HepG2 (cell line): ENCODE data around the gene APOA1. TPM values are rescaled to one million over a fixed set of nuclear protein-coding genes. Genes with fewer than 3 reads are reported as not detected.

ENCODE experiments used
- ATAC-seq: fragments of 200-7000 bp; cut with Tn5 transposase; 3 replicates; pipeline ENCODE4 v1.9.1; 2020; ENCODE audit warnings: mild to moderate bottlenecking, moderate library complexity
- BruUV-seq: library from RNA; stranded (reverse); fragments of 400-500 nt; replicated peaks from 2 replicates; lab custom pipeline; 2021; lab: Mats Ljungman, UMichigan
- CTCF ChIA-PET: fragments of 300-600 bp; formaldehyde crosslinking; extraction: SDS; loops from one replicate; lab custom pipeline; 2021; ENCODE audit warnings: low total read pairs, inconsistent platforms, low intra/inter-chr PET ratio; lab: Yijun Ruan, JAX
- POLR2A ChIA-PET: fragments of 350-600 bp; sonication (Branson Sonifier 250); formaldehyde crosslinking; loops from one replicate; lab custom pipeline; 2020; ENCODE audit warnings: antibody characterized with exemption, inconsistent platforms; lab: Yijun Ruan, JAX
- DNase-seq: peaks from one replicate; pipeline ENCODE4 v3.0.0-alpha.2; 2015; ENCODE audit warnings: low spot score
- FAIRE-seq: peaks from 3 replicates; lab custom pipeline; 2011; peaks lifted over from hg19 to GRCh38; lab: Jason Lieb, UNC
- H2AFZ ChIP-seq: one replicate; pipeline ENCODE4 v1.6.1; 2011; ENCODE audit warnings: low read length, inconsistent platforms
- H3K27ac ChIP-seq: fragments of 300-600 bp; 3 replicates; pipeline ENCODE4 v1.8.0; 2011; ENCODE audit warnings: mixed run types, mild to moderate bottlenecking, mixed read lengths, low read length, inconsistent platforms; ENCODE audit not compliant: insufficient read depth; ENCODE audit errors: extremely low read length
- H3K27me3 ChIP-seq, 2 experiments: fragments of 200-600 bp in 1 of 2; 2 replicates in 1 of 2; 3 replicates in 1 of 2; pipeline versions ENCODE4 v1.6.0 to v1.8.0; 2011; ENCODE audit warnings: low read length in 2 of 2, mild to moderate bottlenecking in 2 of 2, moderate library complexity in 2 of 2, inconsistent platforms in 1 of 2; ENCODE audit not compliant: insufficient read depth in 2 of 2, control insufficient read depth in 1 of 2
- H3K36me3 ChIP-seq, 2 experiments: fragments of 200-600 bp in 1 of 2; replicated peaks in 1 of 2; 2 replicates in 1 of 2; 3 replicates in 1 of 2; pipeline versions ENCODE4 v1.5.1 to v1.8.0; 2011; ENCODE audit warnings: low read length in 2 of 2, inconsistent platforms in 1 of 2; ENCODE audit not compliant: insufficient read depth in 2 of 2, control insufficient read depth in 1 of 2
- H3K4me1 ChIP-seq: 2 replicates; pipeline ENCODE4 v1.5.1; 2012; ENCODE audit warnings: low read length, inconsistent platforms; ENCODE audit not compliant: insufficient read depth
- H3K4me2 ChIP-seq: 2 replicates; pipeline ENCODE4 v1.6.0; 2011; ENCODE audit warnings: low read depth, low read length, inconsistent platforms
- H3K4me3 ChIP-seq, 3 experiments: fragments of 200-600 bp in 1 of 3; sonication (generic), shearing (Covaris generic) in 1 of 3; replicated peaks in 1 of 3; 2 replicates each; pipeline ENCODE4 v1.5.1; 2011 to 2016; ENCODE audit warnings: low read length in 3 of 3, inconsistent platforms in 2 of 3, low read depth in 2 of 3, mild to moderate bottlenecking in 2 of 3, control low read depth in 1 of 3, mixed read lengths in 1 of 3; ENCODE audit not compliant: insufficient read depth in 1 of 3
- H3K79me2 ChIP-seq: one replicate; pipeline ENCODE4 v1.6.1; 2011; ENCODE audit warnings: low read length, inconsistent platforms; ENCODE audit not compliant: insufficient read depth
- H3K9ac ChIP-seq: 2 replicates; pipeline ENCODE4 v1.6.0; 2011; ENCODE audit warnings: mild to moderate bottlenecking, low read depth, low read length, inconsistent platforms; ENCODE audit not compliant: insufficient read depth
- H3K9me3 ChIP-seq: 2 replicates; pipeline ENCODE4 v1.5.1; 2012; ENCODE audit warnings: mild to moderate bottlenecking, low read length
- H4K20me1 ChIP-seq: 2 replicates; pipeline ENCODE4 v1.6.0; 2011; ENCODE audit warnings: inconsistent platforms, mild to moderate bottlenecking, low read length, moderate library complexity; ENCODE audit not compliant: insufficient read depth
- ATF3 ChIP-seq: sonication (generic); formaldehyde crosslinking; IDR thresholded peaks from 2 replicates; pipeline ENCODE4 v1.4.0; 2020; ENCODE audit warnings: missing genetic modification reagents
- ATF7-NPFF ChIP-seq: sonication (generic); formaldehyde crosslinking; IDR thresholded peaks from 2 replicates; pipeline ENCODE4 v1.8.1; 2023; ENCODE audit warnings: mild to moderate bottlenecking, low read depth, missing genetic modification reagents, moderate library complexity
- EED ChIP-seq: sonication (generic); formaldehyde crosslinking; IDR thresholded peaks from 2 replicates; pipeline ENCODE4 v1.5.0; 2020; ENCODE audit warnings: mild to moderate bottlenecking, missing genetic modification reagents
- KLF11 ChIP-seq: IDR thresholded peaks from 2 replicates; pipeline ENCODE4 v1.6.1; 2016; ENCODE audit warnings: missing compliant biosample characterization
- KMT2A ChIP-seq: sonication (generic); formaldehyde crosslinking; IDR thresholded peaks from 2 replicates; pipeline ENCODE4 v1.4.0; 2020; ENCODE audit warnings: missing genetic modification reagents
- MAFF ChIP-seq: IDR thresholded peaks from 2 replicates; pipeline ENCODE4 v1.6.1; 2011; ENCODE audit warnings: low read depth, low read length, improper control_type of control experiment
- MAFK ChIP-seq, 2 experiments: IDR thresholded peaks in 1 of 2; conservative IDR thresholded peaks in 1 of 2; 2 replicates each; pipeline ENCODE4 v1.6.1; 2011; ENCODE audit warnings: improper control_type of control experiment in 2 of 2, low read length in 2 of 2
- MIER3 ChIP-seq: IDR thresholded peaks from 2 replicates; pipeline ENCODE4 v1.6.1; 2016; ENCODE audit warnings: missing compliant biosample characterization, borderline replicate concordance
- MXD4 ChIP-seq: IDR thresholded peaks from 2 replicates; pipeline ENCODE4 v1.6.1; 2016; ENCODE audit warnings: mild to moderate bottlenecking, missing biosample characterization, missing genetic modification reagents
- NAIF1 ChIP-seq: sonication (generic); formaldehyde crosslinking; IDR thresholded peaks from 2 replicates; pipeline ENCODE4 v1.5.0; 2020; ENCODE audit warnings: mild to moderate bottlenecking, missing genetic modification reagents, borderline replicate concordance
- NRL ChIP-seq: sonication (generic); formaldehyde crosslinking; IDR thresholded peaks from 2 replicates; pipeline ENCODE4 v1.5.0; 2020; ENCODE audit warnings: missing genetic modification reagents, mild to moderate bottlenecking, moderate library complexity, borderline replicate concordance
- PHF8 ChIP-seq: sonication (generic); formaldehyde crosslinking; IDR thresholded peaks from 2 replicates; pipeline ENCODE4 v1.5.0; 2020; ENCODE audit warnings: missing genetic modification reagents
- RFXAP ChIP-seq: sonication (generic); formaldehyde crosslinking; IDR thresholded peaks from 2 replicates; pipeline ENCODE4 v1.4.0; 2020; ENCODE audit warnings: missing genetic modification reagents, borderline replicate concordance
- SOX6 ChIP-seq, 2 experiments: fragments of 450-650 bp in 1 of 2; sonication (generic) in 1 of 2; formaldehyde crosslinking in 1 of 2; IDR thresholded peaks; 2 replicates each; pipeline versions ENCODE4 v1.4.0 to v1.6.1; 2017 to 2020; ENCODE audit warnings: antibody characterized with exemption in 1 of 2, mild to moderate bottlenecking in 1 of 2, missing genetic modification reagents in 1 of 2
- TSC22D2 ChIP-seq: sonication (generic); formaldehyde crosslinking; IDR thresholded peaks from 2 replicates; pipeline ENCODE4 v1.5.1; 2020; ENCODE audit warnings: missing genetic modification reagents, mild to moderate bottlenecking, borderline replicate concordance
- ZFP90 ChIP-seq: sonication (generic); formaldehyde crosslinking; IDR thresholded peaks from 2 replicates; pipeline ENCODE4 v1.8.0; 2022; ENCODE audit warnings: missing genetic modification reagents, mild to moderate bottlenecking, inconsistent platforms, borderline replicate concordance
- ZNF33A ChIP-seq: sonication (generic); formaldehyde crosslinking; IDR thresholded peaks from 2 replicates; pipeline ENCODE4 v1.5.1; 2020; ENCODE audit warnings: missing genetic modification reagents, mild to moderate bottlenecking, moderate library complexity, borderline replicate concordance
- ZNF354B ChIP-seq: sonication (generic); formaldehyde crosslinking; IDR thresholded peaks from 2 replicates; pipeline ENCODE4 v1.8.0; 2022; ENCODE audit warnings: mild to moderate bottlenecking, missing genetic modification reagents
- ZNF572 ChIP-seq: sonication (generic); formaldehyde crosslinking; IDR thresholded peaks from 2 replicates; pipeline ENCODE4 v1.5.1; 2020; ENCODE audit warnings: mild to moderate bottlenecking, missing genetic modification reagents
- ZNF589 ChIP-seq: sonication (generic); formaldehyde crosslinking; conservative IDR thresholded peaks from 2 replicates; pipeline ENCODE4 v1.8.0; 2022; ENCODE audit warnings: mild to moderate bottlenecking, moderate library complexity, missing genetic modification reagents
- ZNF781 ChIP-seq: sonication (generic); formaldehyde crosslinking; IDR thresholded peaks from 2 replicates; pipeline ENCODE4 v1.5.1; 2020; ENCODE audit warnings: borderline replicate concordance, mild to moderate bottlenecking, missing genetic modification reagents; ENCODE audit errors: not compliant biosample characterization
- ZSCAN20 ChIP-seq: sonication (generic); formaldehyde crosslinking; IDR thresholded peaks from 2 replicates; pipeline ENCODE4 v1.4.0; 2020; ENCODE audit warnings: missing genetic modification reagents, mild to moderate bottlenecking, borderline replicate concordance
- WGBS: methylation state at CpG from one replicate; pipeline ENCODE4 v1.1.6; 2017; ENCODE audit warnings: low lambda C conversion rate; 5-methylcytosine and 5-hydroxymethylcytosine counted together
- in situ Hi-C: cut with HindIII; loops from 2 replicates; pipeline ENCODE4 v1.10.0; 2017; ENCODE audit warnings: low pct_unique_long_range_greater_than_20kb; ENCODE audit not compliant: extremely low pct_ligation_motif_present
- intact Hi-C: fragments of 100-400 bp; cut with micrococcal nuclease; formaldehyde crosslinking; loops from one replicate; pipeline ENCODE4 v1.10.0; 2022; ENCODE audit not compliant: unreplicated experiment
- polyA plus RNA-seq, 8 experiments: library from polyadenylated mRNA; depleted of rRNA in 3 of 8; stranded (reverse) in 7 of 8; unstranded in 1 of 8; fragments of >200 nt; fragmentation: Illumina TruSeq in 4 of 8; extraction: Trizol in 4 of 8; gene quantifications; 2 replicates each; pipeline versions ENCODE4 v1.2.1 to v1.2.3, GENCODE V29; 2011 to 2016; ENCODE audit warnings: low read depth in 4 of 8, missing spikeins in 1 of 8, mixed read lengths in 1 of 8; ENCODE audit not compliant: insufficient read depth in 1 of 8
- total RNA-seq, 5 experiments: library from RNA; depleted of rRNA; stranded (reverse); fragments of >200 nt; fragmentation: Illumina TruSeq; extraction: Trizol; gene quantifications; 2 replicates each; pipeline ENCODE4 v1.2.3, GENCODE V29; 2016; ENCODE audit warnings: low read depth in 1 of 5

APOA1 gene
- total and polyA plus RNA-seq, 2 of the 13 experiments (the other 11 are each of a cell fraction or from before 2014, with no cell fraction given) = 1,973 to 5,485 TPM

- BruUV-seq = no TSS peak
- ChIA-PET POLR2A (interaction anchor here (0.7 to 18.4 kb wide), 12 partner anchors 7 to 311 kb away, joined by 3 to 1365 read pairs (median 34); partner anchors contain the start of genes APOA4, APOA5, APOC3 and BUD13), CTCF (no interaction called here)
- ATAC-seq = peak; percentile 7
- H3K79me2 ChIP-seq = peaks cover 52% of the 10 kb centered on the region
- H3K27me3 ChIP-seq = no peaks in the 10 kb centered on the region
- H3K27ac ChIP-seq = peak overlapping the region; percentile 99
- H3K36me3 ChIP-seq = no peaks in the 10 kb centered on the region; a peak in 2 of 5 replicates
- 32% methylated on average over 13 of the region's 14 CpGs for WGBS
- H3K4me3 ChIP-seq = no peak overlapping the region
- peaks cover 9% of the 10 kb centered on the region; the same call in 1 of the 2 replicates for H4K20me1 ChIP-seq
- H3K9ac ChIP-seq = peak overlapping the region; percentile 24
- intact Hi-C loops (no loop called here), in situ Hi-C loops (no loop called here)
- no peaks in the 10 kb centered on the region for H3K9me3 ChIP-seq
- peak; percentile 53 for DNase-seq
- H2AFZ ChIP-seq = no peak overlapping the region
- H3K4me2 ChIP-seq = peak overlapping the region; percentile 79
- FAIRE-seq = peak; percentile 66
- H3K4me1 ChIP-seq = peaks cover 85% of the 10 kb centered on the region
- TF ChIP-seq NAIF1 (CRISPR knock-in tag) (no peak), PHF8 (CRISPR knock-in tag) (no peak; the same call in 1 of the 2 replicates), MAFK (conservative IDR thresholded peaks at IDR 0.05 in 1 of 2, IDR thresholded peaks at IDR 0.05 in 1 of 2; ENCODE audit: low read length in 2 of 2) (no peak), ZFP90 (0 out of 2 replicates have a peak, but pooled peaks have one; percentile 9), NRL (CRISPR knock-in tag) (peak; percentile 67), ZNF572 (CRISPR knock-in tag) (no peak), ZNF33A (CRISPR knock-in tag) (peak; percentile 29; the same call in 1 of the 2 replicates), KMT2A (CRISPR knock-in tag) (0 out of 2 replicates have a peak, but pooled peaks have one; percentile 36), ZSCAN20 (CRISPR knock-in tag) (no peak), EED (CRISPR knock-in tag) (no peak), ATF3 (CRISPR knock-in tag) (no peak), KLF11 (CRISPR knock-in tag) (no peak), TSC22D2 (no peak), ZNF589 (peak; percentile 81; the same call in 1 of the 2 replicates), RFXAP (CRISPR knock-in tag) (no peak), MIER3 (CRISPR knock-in tag) (peak; percentile 69; the same call in 1 of the 2 replicates), ZNF781 (peak; percentile 43), MXD4 (CRISPR knock-in tag) (peak; percentile 41; the same call in 1 of the 2 replicates), MAFF (no peak), ATF7-NPFF (peak; percentile 66; the same call in 1 of the 2 replicates), ZNF354B (peak; percentile 81), SOX6 (IDR thresholded peaks at IDR 0.05) (no peak), SOX6 (CRISPR knock-in tag; IDR thresholded peaks at IDR 0.05) (peak; percentile 61; the same call in 1 of the 2 replicates)
Measured at GRCh38 chr11:116833816-116834534, 3.4 kb downstream of the APOA1 start.
